GM19238 (cell line): Measurements from ENCODE around the gene RFTN1.

Experiments used
- DNase-seq: peaks from one replicate; pipeline ENCODE4 v3.0.0; 2011; ENCODE audit warnings: low spot score; ENCODE audit not compliant: insufficient read length

Gene RFTN1

DNA sequence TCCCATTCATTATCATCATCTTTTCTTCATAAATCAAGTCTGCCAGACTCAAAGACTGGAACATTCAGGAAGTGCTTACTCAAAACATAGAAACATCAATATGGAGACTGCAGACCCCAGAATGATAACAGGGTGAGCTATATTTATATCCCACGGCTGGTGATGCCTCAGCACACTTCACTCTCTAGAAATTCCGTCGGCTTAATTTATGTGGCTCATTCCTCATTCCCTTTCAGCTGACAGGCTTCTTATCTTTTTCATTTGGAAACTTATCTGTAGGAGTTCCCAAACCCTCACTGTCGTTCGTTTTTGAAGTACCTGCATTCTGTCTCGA lies 45.5 kb downstream of the RFTN1 start:
- no peak for DNase-seq

DNA sequence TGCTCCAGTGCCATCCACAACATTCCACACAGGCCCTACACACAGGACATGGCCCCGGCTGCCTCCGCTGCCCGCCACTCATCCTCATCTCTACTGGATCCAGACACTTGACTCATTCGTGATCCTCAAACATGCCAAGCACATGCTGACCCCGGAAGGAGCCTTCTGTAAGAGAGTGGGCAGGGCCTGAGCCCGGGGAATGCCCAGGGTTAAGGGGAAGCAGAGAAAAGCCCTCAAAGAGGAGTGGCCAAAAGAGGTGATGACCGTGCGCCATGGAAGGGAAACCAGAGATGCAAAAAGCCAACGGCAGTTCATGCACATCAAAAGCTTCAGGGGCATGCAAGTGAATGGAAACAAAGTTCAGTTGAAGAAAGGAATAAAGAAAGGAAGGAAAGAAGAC lies 46.1 kb downstream of the RFTN1 start:
- peak; percentile 32 for DNase-seq

DNA sequence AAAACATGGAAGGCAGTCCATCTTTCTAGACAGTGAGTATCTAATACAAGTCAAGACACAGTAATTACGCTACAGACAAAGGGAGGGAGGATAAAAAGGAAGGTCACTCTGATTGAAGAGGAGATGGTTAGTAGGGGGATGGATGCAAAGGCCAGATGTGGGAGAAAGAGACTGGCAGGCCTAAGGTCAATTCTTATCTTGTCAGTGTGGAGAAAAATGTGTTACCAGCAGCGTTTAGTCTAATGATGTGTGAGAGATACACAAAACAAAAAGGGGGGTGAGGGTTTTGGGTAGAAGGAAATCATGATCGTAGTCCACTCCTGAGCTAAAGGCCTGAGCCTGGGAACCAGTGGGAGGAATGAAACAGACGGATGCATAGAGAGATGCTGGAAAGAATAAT lies 46.7 kb downstream of the RFTN1 start:
- no peak for DNase-seq

DNA sequence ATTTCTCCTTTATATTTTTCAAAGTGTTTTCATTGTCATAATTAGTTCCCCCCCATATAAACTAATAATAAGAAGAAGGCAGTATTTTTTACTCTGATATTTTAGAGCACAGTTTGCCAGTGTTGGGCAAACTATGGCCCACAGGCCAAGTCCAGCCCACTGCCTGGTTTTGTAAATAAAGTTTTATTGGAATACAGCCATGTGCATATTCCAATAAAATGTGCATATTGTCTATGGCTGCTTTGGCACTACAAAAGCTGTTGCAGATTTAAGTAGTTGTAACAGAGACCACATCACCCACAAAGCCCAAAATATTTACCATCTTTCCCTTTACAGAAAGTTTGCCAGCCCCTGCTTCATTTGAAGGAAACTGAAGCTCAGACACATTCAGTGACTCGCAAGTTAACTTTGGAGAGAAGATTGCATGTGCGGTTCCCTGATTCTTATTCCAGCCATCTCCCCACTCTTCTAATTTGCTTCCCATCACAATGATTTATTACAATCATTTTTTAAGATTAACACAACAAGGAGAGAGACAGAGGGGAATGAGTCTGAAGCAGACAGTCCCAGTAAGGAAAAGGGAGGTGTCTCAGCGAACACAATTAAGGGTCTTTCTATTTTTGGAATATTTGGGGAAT lies 48.9 kb downstream of the RFTN1 start:
- no peak for DNase-seq

DNA sequence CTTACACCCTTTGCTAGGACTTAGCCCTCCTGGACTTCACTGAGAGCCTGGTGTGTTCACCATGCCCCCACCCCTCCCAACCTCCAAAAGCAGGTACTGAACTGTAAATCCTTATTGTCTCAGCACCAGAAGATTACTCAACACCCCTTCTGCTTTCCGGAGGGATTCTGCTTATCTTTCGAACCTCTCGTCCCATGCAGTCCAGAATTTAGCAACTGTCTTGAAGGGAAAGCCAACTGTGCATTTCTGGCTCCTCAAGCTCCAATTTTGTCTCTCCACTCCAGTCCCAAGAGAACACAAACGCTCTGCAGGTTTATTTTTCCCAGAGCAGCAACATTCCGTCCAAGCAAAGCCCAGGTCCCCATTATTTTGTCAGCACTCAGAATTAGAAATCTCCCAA lies 49.6 kb downstream of the RFTN1 start:
- no peak for DNase-seq

DNA sequence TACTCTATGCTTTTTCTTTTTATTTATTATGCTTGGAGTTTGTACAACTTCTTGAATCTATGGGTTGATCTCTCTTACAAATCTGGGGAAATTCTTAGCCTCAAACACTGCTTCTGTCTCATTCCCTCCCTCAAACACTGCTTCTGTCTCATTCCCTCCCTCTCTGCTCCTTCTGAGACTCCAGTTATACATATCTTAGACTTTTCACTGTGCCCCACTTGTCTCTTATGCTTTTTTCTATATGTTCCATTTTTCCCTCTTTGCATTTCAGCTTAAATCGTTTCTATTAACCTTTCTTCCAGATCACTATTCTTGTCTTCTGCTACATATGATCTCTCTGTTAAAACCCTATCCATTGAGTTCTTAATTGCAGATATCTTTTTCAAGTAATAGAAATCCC lies 50.4 kb downstream of the RFTN1 start:
- DNase-seq = no peak

DNA sequence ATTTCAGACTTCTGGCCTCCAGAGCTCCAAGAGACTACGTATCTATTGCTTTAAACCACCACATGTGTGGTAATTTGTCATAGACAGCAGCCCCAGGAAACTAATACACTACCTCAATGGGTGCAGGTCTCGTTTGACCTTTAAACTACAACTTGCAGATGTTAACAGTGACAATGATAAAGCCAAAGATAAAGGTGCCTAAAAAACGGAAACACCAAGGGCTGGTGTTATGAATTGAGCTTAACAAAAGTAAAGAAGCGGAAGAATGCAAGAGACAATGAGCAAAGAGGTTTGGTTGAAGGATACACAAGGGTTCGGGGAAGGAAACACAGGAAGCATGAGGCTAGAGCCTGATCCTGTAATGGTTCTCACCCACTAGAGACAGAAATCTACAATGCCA lies 50.8 kb downstream of the RFTN1 start:
- no peak for DNase-seq

DNA sequence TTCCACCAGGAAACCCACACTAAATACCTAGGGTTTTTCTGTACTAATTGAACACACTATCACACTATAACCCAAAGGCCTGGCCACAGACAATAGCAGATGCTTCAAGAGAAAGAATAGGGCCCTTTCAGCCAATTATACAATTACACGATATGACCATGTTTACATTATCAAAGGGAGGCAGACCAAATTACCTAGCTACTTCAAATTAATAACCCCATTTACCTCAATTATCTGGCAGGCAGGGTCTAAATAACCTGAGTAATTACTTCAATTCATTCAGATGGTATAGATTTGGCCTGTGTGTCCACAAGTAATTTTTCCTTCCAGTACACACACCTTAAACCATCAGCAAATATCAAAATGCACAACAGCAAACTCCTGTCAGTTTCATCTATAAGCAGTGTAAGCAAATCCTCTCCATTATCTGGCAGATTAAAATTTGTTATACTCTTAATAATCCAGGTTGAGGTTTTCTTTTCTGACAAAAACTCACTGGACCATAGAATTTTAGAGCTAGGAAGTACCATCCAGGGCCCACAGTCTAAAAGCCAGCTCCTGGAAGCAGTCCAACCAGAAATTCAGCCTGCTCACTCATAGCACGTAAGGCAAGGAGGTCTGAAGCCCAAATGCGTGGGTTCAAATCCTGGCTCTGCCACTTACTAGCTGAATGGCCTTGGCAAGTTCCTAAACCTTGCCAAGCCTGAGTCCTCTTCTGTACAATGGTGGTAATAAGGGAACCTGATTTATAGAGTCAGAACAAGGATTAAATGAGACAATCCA lies 51.8 kb downstream of the RFTN1 start:
- no peak for DNase-seq

DNA sequence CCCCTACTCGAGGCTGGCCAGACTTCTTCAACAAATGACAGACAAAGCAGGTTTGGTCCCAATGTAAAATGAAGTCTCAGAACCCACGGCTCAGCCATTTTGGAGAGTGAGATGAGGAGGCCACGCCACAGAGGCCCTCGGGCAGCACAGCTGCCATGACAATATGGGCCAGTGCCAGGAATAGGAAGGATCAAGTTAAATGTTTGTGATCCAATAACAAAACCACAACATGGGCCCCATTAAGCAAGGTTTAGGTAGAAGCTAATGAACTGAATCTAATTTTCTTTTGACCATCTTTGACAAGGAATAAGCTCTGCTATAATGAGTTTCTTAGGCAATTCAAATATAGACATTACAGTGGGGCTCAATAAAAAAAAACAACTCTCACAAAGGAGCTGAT lies 52.6 kb downstream of the RFTN1 start:
- DNase-seq = no peak

DNA sequence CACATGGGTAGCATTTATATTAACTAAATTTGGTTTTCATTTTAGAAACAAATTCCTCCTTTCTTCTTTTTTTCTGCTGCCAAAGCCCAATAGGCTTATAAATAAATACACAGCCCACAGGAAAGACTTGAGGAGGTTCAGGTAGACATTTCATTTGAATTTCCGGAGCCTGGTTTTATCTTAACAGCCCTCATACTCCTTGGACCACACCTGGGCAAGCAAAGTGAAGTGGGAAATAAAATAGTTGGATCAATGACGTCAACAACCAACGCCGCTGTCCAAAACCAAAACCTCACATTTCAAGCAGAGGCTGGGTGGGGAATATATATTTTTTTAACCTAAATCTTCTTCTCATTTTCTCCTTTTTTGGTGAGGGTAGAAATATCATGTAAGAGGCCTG lies 53.2 kb downstream of the RFTN1 start:
- no peak for DNase-seq

DNA sequence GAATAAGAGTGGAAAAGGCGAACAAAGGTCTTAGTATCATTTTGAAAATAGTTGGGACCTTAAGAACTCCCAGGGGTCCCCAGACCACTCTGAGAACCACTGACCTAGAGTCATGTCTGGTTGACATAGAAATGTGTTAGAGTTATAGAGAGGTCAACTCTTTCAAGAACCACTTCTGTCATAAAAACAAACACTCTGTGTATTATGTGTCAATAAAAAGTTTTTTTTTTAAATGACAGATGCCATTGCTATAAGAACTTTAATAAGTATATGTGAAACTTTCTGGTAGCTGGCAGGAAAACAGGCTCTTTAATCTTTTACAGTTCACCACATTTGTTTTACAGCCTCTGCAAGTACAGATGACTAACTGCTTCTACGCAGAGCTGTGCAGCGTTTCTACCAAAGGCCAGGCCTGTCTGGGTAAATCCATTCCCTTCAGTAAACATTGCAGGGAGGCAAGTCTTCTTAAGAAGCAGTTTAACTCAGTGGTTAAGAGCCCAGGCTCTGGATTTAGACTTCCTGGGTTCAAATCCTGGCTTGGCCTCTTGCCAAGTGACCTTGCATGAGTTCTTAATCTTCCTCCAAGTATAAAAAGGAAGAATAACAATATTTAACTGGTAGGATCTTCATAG lies 56.6 kb downstream of the RFTN1 start:
- DNase-seq = no peak

DNA sequence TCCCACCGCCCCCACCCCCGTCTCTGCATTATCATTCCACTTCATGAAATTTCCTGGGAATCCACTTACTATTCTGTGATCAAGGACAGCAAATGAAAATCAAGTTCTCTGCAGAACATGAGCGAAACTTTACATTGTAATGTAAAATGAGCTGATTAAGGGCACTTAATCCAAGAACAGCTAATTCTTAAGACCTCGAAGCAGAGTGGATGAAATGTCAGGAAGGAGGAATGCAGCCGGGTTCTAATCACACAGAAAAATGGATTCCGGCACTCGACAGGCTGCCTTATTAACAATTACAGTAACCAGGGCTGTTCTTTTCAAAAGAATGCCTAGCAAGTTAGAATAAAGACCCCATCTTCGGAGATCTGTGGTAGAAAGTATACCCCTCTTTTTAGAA lies 57.5 kb downstream of the RFTN1 start:
- no peak for DNase-seq

DNA sequence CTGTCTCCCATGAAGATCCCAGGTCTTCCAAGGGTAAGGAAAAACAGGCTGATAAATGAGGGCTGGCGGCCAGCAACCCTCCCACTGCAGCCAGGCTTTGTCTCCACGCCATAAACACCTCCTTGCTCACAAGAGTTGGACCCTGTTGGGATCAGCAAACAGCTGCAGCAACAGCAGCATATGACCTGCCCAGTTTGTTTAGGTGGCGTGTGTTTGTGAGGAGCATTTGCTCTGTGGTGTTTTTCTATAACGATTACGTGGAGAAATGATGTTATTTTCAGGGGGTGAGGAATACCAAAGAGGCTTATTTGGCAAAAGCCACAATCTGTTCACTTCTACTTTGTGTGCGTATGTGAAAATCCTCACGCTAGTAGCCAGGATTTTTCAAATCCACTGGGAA lies 58.5 kb downstream of the RFTN1 start:
- no peak for DNase-seq

DNA sequence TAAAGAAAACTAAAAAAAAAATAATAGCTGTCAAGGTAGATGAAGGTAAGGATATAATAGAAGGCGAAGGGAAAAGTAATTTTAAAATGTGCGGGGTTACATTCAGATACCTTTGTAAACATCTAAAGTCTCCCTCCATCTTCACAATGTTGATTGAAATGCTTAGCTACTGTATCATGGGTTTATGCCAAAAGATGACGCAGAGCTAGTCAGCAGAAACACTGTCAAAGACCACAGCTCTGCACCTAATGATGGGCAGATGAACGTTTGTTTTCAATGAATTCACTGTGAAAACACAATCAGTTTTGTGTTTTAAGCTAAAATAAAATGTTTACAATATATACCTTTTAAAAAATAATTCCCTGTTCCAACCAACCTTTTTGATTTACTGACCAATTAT lies 61.2 kb downstream of the RFTN1 start:
- no peak for DNase-seq

DNA sequence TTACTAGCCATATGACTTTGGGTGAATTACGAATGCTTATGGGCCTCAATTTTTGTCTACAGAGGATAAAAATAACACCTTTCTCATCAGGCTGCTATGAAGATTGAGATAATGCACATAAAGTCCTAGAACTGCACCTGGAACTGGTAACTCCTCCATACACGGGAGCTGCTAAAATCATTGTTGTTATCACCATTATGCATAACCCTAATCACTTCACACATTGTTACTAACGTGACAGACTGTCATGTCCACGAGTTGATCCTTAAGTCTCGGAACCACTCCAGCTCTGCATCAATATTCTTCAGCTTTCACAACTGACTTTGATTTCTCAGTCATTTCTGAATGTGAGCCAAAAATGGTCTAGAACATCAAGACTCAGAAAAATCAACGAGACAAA lies 64.1 kb downstream of the RFTN1 start:
- no peak for DNase-seq

DNA sequence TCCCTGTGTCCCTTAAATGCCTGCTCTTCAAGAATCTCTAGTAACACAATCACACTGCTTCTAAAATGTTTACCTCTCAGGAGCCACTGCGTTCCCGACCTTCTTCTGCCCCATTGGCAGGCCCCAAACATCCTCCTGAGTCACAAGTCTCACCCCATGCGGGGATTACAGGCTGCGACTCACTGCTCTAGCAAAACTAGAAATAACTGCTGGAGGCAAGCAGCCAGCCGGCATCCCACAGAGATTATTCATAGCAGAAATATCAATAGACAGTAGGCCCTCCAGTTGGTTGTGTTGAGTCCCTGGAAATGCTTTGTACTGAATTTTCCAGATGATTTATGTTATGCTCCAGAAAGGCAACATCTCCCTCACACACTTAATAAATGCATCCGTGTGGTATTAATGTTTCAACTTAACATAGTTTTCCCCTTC lies 64.8 kb downstream of the RFTN1 start:
- DNase-seq = no peak

DNA sequence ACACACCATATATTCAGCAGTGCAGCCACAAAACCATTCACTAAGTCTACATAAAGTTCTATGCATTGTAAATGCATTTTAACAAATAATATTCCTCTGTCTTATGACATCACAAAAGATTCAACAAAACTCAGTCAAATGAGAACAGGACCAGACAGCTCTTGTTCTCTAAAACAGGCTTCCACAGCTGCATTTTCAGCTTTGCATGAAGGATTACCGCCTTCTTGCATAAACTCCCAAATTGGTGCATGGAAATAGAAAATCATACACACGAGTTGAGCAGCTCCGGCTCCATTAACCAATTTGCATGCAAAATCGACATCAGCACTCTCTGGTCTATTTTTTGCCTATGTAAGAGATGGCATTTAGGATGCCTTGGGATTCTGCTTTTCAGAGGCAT lies 66.4 kb downstream of the RFTN1 start:
- DNase-seq = no peak

DNA sequence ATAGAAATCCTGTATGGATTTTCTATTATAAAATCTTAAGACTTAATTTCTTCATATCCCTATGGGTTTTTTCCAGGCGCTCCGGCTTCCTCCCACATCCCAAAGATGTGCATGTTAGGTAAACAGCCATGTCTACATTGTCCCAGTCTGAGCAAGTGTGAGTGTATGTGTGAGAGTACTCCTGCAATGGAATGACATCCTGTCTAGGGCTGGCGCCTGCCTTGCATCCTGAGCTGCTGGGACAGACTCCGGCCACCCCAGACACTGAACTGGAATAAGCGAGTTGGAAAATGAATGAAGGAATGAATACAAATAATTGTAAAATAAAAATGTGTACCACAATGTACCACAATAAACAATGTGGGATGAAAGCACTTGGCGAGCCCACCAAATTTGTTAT lies 69.2 kb downstream of the RFTN1 start:
- DNase-seq = no peak

DNA sequence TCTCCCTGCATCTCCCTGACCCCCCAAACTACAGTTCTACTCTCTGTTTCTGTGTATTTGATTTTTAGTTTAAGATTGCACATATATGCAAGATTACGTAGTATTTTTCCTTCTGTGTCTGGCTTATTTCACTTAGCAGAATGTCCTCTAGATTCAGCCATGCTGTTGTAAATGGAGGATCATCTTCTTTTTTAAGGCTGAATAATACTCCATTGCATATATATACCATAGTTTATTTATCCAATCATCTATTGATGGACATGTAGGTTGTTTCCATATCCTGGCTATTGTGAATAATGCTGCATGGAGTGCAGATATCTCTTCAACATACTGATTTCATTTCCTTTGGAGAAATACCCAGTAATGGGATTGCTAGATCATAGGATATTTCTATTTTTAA lies 70.8 kb downstream of the RFTN1 start:
- DNase-seq = no peak

DNA sequence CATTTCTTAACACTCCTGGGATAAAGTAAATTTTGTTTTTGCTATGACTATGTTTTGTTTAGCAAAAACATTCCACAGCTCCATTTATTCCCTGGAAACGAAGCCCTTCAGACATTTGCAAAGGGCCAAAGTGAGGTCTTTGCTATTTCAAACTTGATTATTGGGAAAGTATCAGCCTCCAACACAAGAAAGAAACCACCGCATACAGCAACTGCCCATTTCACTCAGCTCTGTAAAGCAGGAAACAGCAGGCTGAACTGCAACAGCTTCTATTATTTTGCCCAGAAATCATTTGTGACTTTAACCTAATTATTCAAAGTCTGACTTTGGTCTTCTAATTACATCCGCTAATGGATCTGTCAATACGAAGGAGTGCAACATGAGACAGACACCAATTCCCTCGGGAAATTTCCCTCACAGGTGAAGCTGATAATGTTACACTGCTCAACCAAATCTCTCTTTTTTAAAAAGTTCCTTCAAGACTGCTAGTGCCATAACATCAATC lies 72.1 kb downstream of the RFTN1 start:
- no peak for DNase-seq

DNA sequence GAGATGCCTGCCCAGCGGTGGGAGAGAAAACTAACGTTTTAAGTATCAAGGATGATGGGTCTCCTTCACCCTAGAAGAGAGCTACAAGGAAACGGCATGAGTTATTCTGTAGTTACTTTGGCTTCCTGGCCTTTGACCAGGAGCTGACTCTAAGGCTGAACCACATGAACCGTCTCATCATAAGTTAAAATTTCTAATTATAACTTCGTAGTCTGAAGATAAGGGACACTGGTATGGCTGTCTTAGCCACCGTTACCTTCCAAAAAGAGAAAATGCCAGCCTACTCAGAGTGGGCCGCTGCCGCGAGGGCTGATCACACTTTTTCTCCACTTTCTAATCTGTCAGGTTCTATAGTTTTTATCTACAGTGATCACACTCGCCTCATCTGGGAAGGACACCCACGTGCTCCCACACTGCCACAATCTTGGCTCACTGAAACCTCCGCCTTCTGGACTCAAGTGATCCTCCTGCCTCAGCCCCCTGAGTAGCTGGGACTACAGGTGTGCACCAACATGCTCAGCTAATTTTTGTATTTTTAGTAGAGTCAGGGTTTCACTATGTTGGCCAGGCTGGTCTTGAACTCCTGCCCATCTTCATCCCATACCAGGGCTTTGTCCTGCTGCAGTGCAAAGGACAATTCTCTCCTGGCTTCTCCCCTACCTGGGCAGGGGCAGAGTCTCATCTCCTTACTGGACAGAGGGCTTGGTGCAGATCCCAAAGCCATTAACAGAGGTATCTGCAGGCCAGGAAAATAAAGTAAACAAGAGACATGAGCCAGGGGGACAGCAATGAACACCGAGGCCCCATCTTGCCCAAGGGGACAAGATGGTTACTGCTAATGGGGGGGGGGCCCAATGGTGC lies 73.4 kb downstream of the RFTN1 start:
- DNase-seq = no peak
